ENCODE measurements around the gene CAMK2D.

Gene CAMK2D

DNA sequence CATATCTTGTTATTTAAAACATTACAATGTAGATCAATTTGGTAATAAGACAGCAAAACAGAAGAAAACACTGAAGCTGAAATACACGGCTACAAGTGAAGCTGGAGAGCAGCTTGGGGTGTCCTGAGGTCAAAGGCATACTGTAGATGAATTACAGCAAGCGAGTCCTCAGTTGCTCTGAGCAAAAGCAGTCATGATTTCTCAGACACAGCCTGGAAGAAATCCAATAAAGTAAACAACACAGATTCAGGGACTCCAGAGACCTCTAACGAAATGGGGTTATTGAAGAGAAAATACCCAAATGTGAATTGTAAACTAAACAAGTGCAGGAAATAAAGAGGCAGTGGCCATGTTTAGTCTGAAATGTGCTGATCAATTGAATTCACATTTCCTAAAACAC, 324.4 kb downstream of the CAMK2D start:
- DNase-seq (ENCODE audit: low read depth) = no peak

DNA sequence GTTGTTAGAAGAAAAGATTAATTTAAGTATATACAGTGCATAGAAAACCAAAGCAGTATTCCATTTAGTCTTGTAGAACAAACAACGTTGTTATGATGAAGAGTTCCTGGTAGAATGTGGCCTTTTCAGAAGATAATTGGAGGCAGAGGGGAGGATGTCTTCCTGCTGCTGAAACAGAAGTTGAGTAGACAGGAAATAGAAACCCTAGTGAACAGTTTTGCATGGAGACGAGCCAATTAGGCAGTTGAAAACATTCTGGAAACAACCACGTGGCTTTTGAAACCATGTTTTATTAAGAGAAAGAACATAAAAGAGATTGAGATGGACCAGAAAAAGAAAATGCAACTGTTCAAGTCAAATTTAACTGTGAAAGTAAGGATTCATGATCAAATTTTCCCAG, 325.2 kb downstream of the CAMK2D start:
- DNase-seq (ENCODE audit: low read depth) = peak; percentile 78

DNA sequence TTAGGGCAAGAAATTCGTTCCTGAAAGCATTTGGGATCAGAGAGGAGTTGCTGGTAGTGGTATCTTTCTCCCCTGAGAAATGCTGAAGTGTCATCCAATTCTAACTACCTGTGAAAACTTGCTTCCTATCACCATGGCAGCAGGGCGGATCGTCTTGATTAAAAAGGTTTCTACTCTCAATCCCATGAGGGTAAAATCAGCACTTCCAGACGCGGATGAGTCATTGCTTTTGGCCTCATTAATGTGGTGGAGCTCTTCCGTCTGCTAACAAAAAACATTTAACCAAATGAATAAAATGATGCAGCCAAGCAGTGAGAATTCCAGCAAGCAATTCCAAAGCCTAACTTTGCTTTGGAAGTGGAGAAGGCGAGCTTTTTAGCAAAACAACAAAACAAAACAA, 325.6 kb downstream of the CAMK2D start:
- DNase-seq (ENCODE audit: low read depth) = peak; percentile 88

DNA sequence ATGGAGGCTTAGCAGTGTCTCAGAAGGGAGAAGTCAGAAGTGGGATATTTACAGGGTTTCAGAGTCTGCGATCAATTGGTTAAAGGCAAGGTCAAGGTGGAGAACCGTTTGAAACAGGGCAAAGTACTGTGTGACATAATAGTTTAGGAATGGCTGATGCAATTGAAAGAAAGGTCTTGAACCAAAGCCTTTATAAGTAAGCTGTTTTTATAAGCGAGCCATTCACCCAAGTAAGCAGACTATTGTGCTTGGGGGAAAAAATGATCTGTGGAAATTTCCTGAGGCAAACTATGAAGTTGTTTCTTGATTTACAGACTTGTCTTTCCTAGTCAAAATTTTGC, 327.3 kb downstream of the CAMK2D start:
- peak; percentile 88 for DNase-seq (ENCODE audit: low read depth)

DNA sequence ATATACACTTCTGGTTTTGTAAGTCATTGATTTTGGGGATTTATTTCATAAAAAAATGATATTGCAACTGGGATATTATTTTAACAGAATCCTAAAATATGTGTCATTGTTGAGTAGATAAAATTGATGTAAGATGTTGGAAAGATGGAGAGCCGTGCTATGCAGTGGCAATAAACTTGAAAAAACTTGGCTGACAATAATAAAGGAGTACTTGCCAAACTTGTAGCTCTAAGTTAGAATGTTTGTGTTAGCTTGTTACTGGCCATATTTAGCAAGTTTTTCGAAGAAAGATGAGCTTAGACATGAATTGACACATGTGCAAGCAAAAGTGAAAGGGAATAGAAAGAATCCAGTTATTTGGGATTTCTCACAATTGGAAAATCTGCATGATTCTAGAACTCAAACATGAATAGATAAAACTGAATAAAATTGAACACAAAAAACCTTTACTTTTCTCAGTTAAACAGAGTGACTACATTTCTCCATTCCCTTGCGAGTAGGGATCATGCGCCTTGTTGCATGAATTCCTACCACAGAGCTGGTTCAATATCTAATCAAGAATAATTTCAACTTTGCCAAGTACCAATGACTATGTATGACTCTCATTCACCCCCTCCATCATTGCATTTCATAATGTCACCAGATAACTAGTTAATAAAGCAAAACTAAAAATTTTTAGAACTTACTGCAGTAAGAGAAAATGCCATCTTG, 327.8 kb downstream of the CAMK2D start:
- peak; percentile 65 for DNase-seq (ENCODE audit: low read depth)

DNA sequence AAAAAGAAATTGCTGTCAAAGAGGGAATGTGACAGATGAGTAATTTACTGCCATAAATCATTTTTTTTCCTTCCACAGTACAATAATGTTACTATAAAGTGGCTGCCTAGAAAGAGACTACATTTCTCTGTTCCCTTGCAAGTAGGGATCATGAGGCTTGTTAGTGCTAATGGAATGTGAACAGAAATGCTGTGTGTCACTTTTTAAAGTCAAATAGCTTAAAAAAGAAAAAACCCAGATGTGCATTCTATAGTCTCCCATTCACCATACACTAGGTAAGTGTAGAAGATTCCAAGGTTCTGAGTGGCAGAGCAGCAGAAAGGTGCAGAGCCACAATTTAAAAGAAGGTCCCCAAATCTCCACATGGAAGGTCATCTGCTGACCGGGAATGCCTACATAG, 328.4 kb downstream of the CAMK2D start:
- DNase-seq (ENCODE audit: low read depth) = no peak

DNA sequence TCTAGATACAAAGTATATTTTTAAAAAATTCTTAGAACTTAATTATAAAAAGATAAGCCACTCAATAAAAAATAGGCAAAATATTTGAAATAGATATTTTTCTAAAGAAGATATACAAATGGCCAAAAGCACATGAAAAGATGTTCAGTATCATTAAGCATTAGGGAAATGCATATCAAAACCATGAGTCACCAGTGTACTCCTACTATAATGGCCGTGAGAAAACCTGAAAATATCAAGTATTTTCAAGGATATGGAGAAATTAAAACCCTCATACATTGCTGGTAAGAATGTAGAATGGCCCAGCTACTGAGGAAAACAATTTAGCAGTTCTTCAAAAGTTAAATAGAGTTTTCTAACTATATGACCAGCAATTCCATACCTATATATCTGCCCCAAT, 337.9 kb downstream of the CAMK2D start:
- DNase-seq (ENCODE audit: low read depth) = no peak

DNA sequence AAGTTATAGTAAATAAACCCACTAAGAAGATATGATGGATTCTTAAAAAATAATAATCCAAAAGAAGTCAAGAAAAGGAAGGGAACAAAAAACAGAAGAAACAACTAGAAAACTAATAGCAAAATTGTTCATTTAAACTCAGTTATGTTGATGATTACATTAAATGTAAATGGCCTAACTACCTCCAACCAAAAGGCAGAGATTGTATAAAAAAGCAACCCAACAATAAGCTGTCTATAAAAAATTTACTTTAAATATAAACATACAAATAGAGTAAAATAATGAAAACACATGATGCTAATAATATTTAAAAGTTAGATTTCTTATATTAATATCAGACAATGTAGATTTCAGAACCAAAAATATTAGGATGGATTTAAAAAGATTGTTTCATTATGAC, 340.6 kb downstream of the CAMK2D start:
- no peak for DNase-seq (ENCODE audit: low read depth)

DNA sequence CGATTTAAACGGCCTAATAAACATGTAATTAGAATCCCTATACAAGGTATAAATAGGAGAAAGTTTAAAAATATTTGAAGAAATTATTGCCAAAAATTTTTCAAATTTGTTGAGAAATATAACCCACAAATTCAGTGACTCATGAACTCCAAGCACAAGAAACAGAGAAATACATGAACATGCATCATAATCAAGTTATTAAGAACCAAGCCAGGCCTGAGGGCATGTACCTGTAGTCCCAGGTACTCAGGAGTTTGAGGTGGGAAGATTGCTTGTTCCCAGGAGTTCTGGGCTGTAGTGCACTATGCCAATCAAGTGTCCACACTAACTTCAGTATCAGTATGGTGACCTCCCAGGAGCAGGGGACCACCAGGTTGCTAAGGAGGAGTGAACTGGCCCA, 341.9 kb downstream of the CAMK2D start:
- no peak for DNase-seq (ENCODE audit: low read depth)

DNA sequence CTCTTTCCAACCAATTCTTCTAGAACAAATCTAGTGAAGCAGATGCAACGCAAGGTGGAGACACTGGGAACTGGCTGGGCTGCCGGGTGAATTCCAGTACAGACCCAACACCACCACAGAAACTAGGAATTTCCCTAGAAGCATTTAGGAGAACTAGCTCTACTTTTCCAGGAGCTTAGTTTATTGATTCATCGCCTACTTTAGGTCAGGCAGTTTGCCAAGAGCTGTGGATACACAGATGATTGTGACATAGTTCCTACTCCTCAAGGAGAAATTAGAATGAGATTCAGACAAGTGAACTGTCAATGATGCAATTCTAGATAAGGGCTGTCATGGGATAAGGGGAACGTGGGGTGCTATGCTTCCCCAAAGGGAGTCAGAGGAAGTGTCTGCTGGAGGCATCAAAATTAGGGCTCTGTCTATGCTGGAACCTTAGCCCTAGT, 350.0 kb downstream of the CAMK2D start:
- DNase-seq (ENCODE audit: low read depth) = peak; percentile 60

DNA sequence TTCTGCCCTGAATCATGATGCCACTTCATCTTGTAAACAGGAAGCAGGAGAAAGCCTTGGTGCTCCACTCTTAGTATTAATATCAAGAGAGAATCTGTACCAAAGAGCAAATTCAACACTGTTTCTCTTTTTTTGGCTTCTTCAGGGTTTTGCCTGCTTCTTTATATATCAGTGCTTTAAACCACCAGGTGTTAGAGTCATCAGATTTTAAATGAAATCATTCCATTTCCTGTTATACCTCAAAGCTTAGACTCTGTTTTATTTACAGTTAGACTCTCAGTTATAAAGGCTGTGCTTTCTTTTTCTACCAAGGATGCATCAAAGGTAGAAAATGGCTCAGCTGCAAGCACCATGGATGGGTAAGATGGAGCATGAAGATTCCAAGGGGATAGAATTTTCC, 350.9 kb downstream of the CAMK2D start:
- no peak for DNase-seq (ENCODE audit: low read depth)

DNA sequence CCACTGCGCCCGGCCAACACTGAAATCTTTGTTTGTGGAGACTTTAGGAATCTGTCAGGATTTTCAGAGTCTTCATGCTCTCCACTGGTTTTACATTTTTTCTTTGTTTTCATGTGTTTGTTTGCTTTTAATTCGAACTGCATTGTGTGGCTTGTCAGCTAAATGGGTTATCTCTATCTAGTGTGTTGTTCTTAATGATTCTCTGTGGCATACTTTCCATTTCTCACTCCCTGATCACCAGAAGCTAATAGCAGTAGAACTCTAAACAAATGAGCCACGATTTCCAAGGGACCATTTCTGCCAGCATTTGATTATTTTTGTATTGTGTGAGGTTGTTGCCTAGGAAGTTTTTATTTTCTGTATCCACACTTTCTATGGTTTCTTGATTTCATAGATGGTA, 352.4 kb downstream of the CAMK2D start:
- DNase-seq (ENCODE audit: low read depth) = no peak

DNA sequence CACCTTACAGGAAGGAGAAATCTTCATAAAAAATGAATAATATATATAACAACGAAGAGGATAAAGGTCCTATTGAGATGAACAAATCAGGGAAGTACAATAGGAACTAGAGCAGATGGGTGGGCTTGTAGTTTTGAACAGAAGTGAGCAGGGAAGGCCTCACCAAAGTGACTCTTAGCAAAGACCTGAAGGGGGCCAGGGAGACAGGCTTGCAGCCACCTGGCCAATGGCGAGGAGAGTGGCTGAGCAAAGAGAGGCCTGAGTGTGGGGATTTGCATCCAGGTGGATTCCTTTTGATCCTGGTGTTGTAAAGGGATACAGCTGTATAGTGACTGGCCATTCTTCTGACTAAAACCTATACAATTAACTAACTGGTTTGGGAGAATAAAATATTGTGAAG, 354.1 kb downstream of the CAMK2D start:
- DNase-seq (ENCODE audit: low read depth) = no peak

DNA sequence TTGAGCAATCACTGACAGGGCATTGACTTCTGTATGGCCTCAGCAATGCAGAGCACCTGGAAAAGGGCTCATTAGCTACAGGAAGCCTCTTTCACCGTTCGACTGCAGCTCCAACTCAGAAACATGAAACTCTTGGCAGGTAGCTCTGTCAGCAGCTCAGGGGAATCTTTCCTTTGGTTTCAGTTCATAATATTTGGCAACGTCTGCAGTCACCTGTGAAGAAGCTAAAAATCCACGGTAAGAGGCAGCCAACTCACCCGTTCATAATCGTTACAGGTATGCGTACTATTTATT, 354.9 kb downstream of the CAMK2D start:
- DNase-seq (ENCODE audit: low read depth) = no peak

DNA sequence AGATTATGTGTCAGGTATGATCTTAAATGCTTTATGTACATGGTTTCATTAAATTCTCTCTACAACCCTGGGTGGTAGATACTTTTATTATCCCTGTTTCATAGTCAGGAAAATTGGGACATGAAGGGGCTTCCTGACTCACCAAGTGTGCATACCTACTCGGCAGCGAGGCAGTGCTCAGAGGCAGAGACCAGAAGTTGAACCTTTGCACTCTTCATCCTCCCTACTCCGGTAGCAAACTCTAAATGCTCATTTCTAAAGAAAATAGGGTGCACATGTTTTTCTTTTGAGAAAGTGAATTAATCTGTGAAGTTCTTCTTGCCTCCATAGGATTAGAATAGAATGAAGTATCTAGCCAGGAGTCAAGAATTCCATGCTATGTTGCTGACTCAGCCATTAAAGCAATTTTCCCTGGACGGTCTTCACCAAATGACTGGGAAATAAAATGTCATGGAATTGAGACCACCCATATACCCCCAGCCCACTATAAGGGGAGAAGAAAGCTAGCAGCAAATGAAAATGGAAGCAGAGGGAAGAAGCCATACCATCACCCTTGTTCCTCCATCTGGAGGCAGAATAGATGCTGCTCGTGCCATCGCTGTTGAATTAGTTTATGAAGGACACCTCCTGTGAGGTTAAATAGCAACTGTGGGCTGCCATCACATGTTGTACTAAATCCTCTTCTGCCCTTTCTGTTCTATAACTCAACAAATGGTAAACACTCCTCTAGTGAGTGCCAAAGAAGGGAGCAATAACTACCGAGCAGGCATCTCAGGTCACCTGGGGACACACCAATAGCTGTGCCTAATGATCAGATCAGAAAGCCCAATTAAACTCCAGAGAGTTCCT, 355.4 kb downstream of the CAMK2D start:
- no peak for DNase-seq (ENCODE audit: low read depth)

DNA sequence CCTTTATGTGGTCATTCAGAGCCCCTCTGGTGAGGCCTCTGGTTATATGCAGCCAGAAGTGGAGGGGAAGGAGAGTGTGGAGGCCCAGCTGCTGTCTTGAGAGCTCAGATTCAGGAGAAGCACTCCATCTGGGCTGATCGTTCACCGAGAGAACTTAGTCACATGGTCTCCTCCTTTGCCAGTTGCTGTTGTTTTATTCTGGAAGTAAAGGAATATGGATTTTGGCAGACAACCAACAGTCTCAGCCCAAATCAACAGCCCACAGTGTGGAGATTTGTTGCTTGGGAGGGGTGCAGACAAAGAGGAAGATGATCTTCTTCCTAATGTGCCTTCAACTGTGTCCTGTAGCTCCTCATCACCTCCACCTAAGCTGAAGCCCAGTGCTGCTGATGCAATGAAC, 356.7 kb downstream of the CAMK2D start:
- no peak for DNase-seq (ENCODE audit: low read depth)

DNA sequence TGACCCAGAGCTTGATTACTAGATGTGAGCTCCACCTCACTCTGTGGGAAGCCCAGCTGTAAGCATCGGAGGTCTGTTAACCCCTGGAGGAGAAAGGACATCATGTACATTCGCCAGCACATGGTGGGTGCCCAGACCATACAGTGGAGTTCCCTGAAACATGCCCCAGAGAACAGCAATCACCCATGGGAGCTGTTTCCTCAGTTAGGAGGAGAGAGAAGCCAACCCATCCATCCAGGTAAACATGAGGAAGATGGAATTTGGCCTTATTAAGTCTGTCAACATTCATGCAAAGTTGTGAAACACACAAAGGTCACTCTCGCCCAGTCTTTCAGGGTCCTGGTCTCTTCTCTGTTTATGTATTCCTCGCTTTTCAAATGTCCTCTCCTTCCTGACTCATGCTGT, 357.4 kb downstream of the CAMK2D start:
- no peak for DNase-seq (ENCODE audit: low read depth)

All from fibroblast of the conjunctiva (primary cell).